Central memory CD8-positive, alpha-beta T cell (primary cell): ENCODE measurements around the gene SLC16A6.
"Not testable (repeated sequence)": the region's sequence is repeated elsewhere in the genome, so short reads cannot be mapped to it uniquely, and the experiment has no call there.

ENCODE experiments used
- ATAC-seq: fragments of 150-1000 bp; cut with Tn5 transposase; replicated peaks from 2 replicates; pipeline ENCODE4 v1.10.0; 2022; ENCODE audit warnings: mild to moderate bottlenecking, moderate FRiP score, moderate number of reproducible peaks; ENCODE audit not compliant: poor library complexity, severe bottlenecking; ENCODE audit errors: extremely low read depth
- DNase-seq, 2 donors: peaks; one replicate each; pipeline ENCODE4 v3.0.0; 2021; ENCODE audit warnings: low spot score in 2 of 2
- H3K27ac Mint-ChIP-seq: one replicate; pipeline ENCODE4 v1.8.0; 2022; ENCODE audit warnings: low read depth, mild to moderate bottlenecking, moderate library complexity, mixed read lengths
- H3K27me3 Mint-ChIP-seq: one replicate; pipeline ENCODE4 v1.8.0; 2022; ENCODE audit warnings: mixed read lengths
- H3K36me3 Mint-ChIP-seq: one replicate; pipeline ENCODE4 v1.8.0; 2022; ENCODE audit warnings: mild to moderate bottlenecking, moderate library complexity, mixed read lengths; ENCODE audit not compliant: insufficient read depth
- H3K4me1 Mint-ChIP-seq: one replicate; pipeline ENCODE4 v1.8.0; 2022; ENCODE audit warnings: mixed read lengths
- H3K4me3 Mint-ChIP-seq: one replicate; pipeline ENCODE4 v1.8.0; 2022; ENCODE audit warnings: mild to moderate bottlenecking, moderate library complexity, mixed read lengths
- H3K9me3 Mint-ChIP-seq: one replicate; pipeline ENCODE4 v1.8.0; 2022; ENCODE audit warnings: mixed read lengths

SLC16A6 gene

GRCh38 chr17:68290955-68291835, at the start of gene SLC16A6, which contains the start of gene ARSG:
SLC16A6 (minus strand) TSS chr17:68291127; CDS start chr17:68278320, 12,807 bp downstream.
ARSG (plus strand) TSS chr17:68291495; CDS start chr17:68307494, 15,999 bp downstream.
- Mint-ChIP-seq H3K27ac (peak within 1 kb of the TSS; percentile 99), H3K27me3 (no peaks in the 10 kb centered on the region), H3K36me3 (peaks cover 20% of the 10 kb centered on the region), H3K4me3 (peak within 1 kb of the TSS; percentile 99), H3K9me3 (no peaks in the 10 kb centered on the region), H3K4me1 (peaks cover 62% of the 10 kb centered on the region)
- DNase-seq = peak; percentile 70 to 82
- peak; percentile 69 for ATAC-seq

GRCh38 chr17:68334393-68334792, 43.5 kb upstream of the SLC16A6 start:
- DNase-seq (no peak), ATAC-seq (no peak)
- Mint-ChIP-seq H3K4me3 (no peak overlapping the region), H3K27me3 (no peaks in the 10 kb centered on the region), H3K27ac (no peak overlapping the region), H3K4me1 (peaks cover 20% of the 10 kb centered on the region), H3K36me3 (no peaks in the 10 kb centered on the region), H3K9me3 (no peaks in the 10 kb centered on the region)

- peaks cover 30% of the 10 kb centered on the region for H3K4me1 Mint-ChIP-seq
- H3K4me3 Mint-ChIP-seq, DNase-seq, ATAC-seq, H3K27ac Mint-ChIP-seq, H3K27me3 Mint-ChIP-seq, H3K9me3 Mint-ChIP-seq, H3K36me3 Mint-ChIP-seq: not testable (repeated sequence)
These were observed 41.0 kb upstream of the SLC16A6 start for GRCh38 chr17:68331932-68332331.

- ATAC-seq = no peak
- Mint-ChIP-seq H3K4me3 (no peak overlapping the region), H3K27ac (no peak overlapping the region), H3K4me1 (peaks cover 31% of the 10 kb centered on the region), H3K36me3 (no peaks in the 10 kb centered on the region), H3K27me3 (no peaks in the 10 kb centered on the region), H3K9me3 (no peaks in the 10 kb centered on the region)
- DNase-seq = no peak
These were observed 38.4 kb upstream of the SLC16A6 start for GRCh38 chr17:68329331-68329730.

- H3K4me1 Mint-ChIP-seq = peaks cover 31% of the 10 kb centered on the region
- no peak for DNase-seq
- H3K9me3 Mint-ChIP-seq = no peaks in the 10 kb centered on the region
- H3K27ac Mint-ChIP-seq = no peak overlapping the region
- H3K36me3 Mint-ChIP-seq = no peaks in the 10 kb centered on the region
- H3K27me3 Mint-ChIP-seq = no peaks in the 10 kb centered on the region
- no peak overlapping the region for H3K4me3 Mint-ChIP-seq
- no peak for ATAC-seq
These were observed 37.7 kb upstream of the SLC16A6 start for GRCh38 chr17:68328676-68329075.

GRCh38 chr17:68327823-68328557, 37.1 kb upstream of the SLC16A6 start:
- Mint-ChIP-seq H3K9me3 (no peaks in the 10 kb centered on the region), H3K27me3 (no peaks in the 10 kb centered on the region), H3K4me3 (no peak overlapping the region), H3K4me1 (peaks cover 29% of the 10 kb centered on the region), H3K27ac (no peak overlapping the region), H3K36me3 (no peaks in the 10 kb centered on the region)
- DNase-seq (no peak), ATAC-seq (no peak)

- ATAC-seq (no peak), DNase-seq (no peak)
- Mint-ChIP-seq H3K4me1 (peaks cover 27% of the 10 kb centered on the region), H3K27me3 (no peaks in the 10 kb centered on the region), H3K9me3 (no peaks in the 10 kb centered on the region), H3K4me3 (no peak overlapping the region), H3K27ac (peak overlapping the region; percentile 55), H3K36me3 (no peaks in the 10 kb centered on the region)
These were observed 35.8 kb upstream of the SLC16A6 start for GRCh38 chr17:68326681-68327080.

- Mint-ChIP-seq H3K4me3 (no peak overlapping the region), H3K27me3 (no peaks in the 10 kb centered on the region), H3K9me3 (no peaks in the 10 kb centered on the region), H3K4me1 (peaks cover 27% of the 10 kb centered on the region), H3K36me3 (no peaks in the 10 kb centered on the region), H3K27ac (peak overlapping the region; percentile 55)
- DNase-seq (no peak), ATAC-seq (no peak)
These were observed 35.0 kb upstream of the SLC16A6 start for GRCh38 chr17:68325961-68326360.

GRCh38 chr17:68324654-68325336, 33.9 kb upstream of the SLC16A6 start:
- peaks cover 29% of the 10 kb centered on the region for H3K4me1 Mint-ChIP-seq
- no peak overlapping the region for H3K27ac Mint-ChIP-seq
- no peak overlapping the region for H3K4me3 Mint-ChIP-seq
- no peaks in the 10 kb centered on the region for H3K9me3 Mint-ChIP-seq
- DNase-seq = no peak
- no peaks in the 10 kb centered on the region for H3K27me3 Mint-ChIP-seq
- no peak for ATAC-seq
- no peaks in the 10 kb centered on the region for H3K36me3 Mint-ChIP-seq

GRCh38 chr17:68324114-68324513, 33.2 kb upstream of the SLC16A6 start:
- peaks cover 32% of the 10 kb centered on the region for H3K4me1 Mint-ChIP-seq
- no peak for ATAC-seq
- H3K27ac Mint-ChIP-seq = no peak overlapping the region
- no peak for DNase-seq
- no peaks in the 10 kb centered on the region for H3K36me3 Mint-ChIP-seq
- no peaks in the 10 kb centered on the region for H3K9me3 Mint-ChIP-seq
- H3K27me3 Mint-ChIP-seq = no peaks in the 10 kb centered on the region
- no peak overlapping the region for H3K4me3 Mint-ChIP-seq

- Mint-ChIP-seq H3K36me3 (no peaks in the 10 kb centered on the region), H3K4me3 (no peak overlapping the region), H3K4me1 (peaks cover 33% of the 10 kb centered on the region), H3K27me3 (no peaks in the 10 kb centered on the region), H3K9me3 (no peaks in the 10 kb centered on the region), H3K27ac (no peak overlapping the region)
- DNase-seq (no peak), ATAC-seq (no peak)
These were observed 31.7 kb upstream of the SLC16A6 start for GRCh38 chr17:68322630-68323029.

- Mint-ChIP-seq H3K4me1 (peaks cover 33% of the 10 kb centered on the region), H3K9me3 (no peaks in the 10 kb centered on the region), H3K36me3 (no peaks in the 10 kb centered on the region), H3K27ac (no peak overlapping the region), H3K27me3 (no peaks in the 10 kb centered on the region), H3K4me3 (no peak overlapping the region)
- ATAC-seq (no peak), DNase-seq (no peak)
These were observed 30.6 kb upstream of the SLC16A6 start for GRCh38 chr17:68321556-68321954.
